VCaP (cell line): ENCODE data around the gene GHRL.

Source experiments
- H3K27ac ChIP-seq: fragments of 450-650 bp; 2 replicates; pipeline ENCODE4 v1.5.1; 2017
- TF ChIP-seq, protein P1 (sequence below): fragments of 450-650 bp; conservative IDR thresholded peaks from 2 replicates; pipeline ENCODE4 v1.5.1; 2017; ENCODE audit warnings: mild to moderate bottlenecking, moderate library complexity

Gene GHRL

DNA sequence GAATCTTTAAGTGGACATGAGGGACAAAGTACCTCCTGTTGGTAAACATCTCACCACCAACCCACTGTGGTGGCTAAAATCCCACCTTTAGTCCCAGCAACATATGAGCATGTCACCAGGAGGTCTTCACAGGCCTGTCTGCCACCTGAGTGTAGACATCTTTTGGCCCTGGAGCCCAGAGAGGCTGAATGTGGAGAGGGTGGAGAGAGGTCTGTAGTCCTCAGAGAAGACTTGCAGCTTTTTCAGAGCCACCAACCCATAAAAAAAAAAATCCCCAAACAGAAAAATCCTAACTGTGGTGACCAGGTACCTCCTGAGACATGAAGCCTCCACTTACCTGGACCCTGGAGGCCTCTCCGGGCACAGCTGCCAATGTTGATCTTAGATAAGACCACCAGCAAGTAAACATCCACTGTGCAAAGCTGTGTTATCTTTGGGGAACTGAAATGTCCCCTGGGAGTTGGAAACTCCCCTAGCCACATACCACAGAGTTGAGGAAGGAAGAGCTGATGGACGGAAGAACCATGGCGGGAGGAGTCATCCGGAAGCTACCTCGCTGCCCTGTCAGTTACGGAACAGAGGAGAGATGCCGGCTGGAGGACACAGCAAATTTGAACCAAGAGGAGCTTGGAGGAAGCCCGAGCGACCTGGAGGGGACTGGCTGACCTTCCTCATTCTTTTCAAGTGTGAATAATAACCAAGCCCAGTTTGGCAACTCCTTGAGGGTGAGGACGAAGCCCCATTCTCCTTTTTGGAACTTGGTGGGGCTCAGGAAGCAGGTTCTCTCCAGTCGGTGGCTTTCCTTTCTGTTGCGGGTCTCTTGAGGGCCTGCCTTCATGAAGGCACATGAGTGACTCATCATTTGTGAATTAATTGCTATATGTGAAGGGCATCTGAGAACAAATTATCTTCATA lies at the start of gene GHRL:
Gene GHRL (minus strand): TSS at position 443 of the 915 bp plus-strand sequence. CDS start 2,767 bp downstream, outside the sequence.
- TF ChIP-seq, protein P1, sequence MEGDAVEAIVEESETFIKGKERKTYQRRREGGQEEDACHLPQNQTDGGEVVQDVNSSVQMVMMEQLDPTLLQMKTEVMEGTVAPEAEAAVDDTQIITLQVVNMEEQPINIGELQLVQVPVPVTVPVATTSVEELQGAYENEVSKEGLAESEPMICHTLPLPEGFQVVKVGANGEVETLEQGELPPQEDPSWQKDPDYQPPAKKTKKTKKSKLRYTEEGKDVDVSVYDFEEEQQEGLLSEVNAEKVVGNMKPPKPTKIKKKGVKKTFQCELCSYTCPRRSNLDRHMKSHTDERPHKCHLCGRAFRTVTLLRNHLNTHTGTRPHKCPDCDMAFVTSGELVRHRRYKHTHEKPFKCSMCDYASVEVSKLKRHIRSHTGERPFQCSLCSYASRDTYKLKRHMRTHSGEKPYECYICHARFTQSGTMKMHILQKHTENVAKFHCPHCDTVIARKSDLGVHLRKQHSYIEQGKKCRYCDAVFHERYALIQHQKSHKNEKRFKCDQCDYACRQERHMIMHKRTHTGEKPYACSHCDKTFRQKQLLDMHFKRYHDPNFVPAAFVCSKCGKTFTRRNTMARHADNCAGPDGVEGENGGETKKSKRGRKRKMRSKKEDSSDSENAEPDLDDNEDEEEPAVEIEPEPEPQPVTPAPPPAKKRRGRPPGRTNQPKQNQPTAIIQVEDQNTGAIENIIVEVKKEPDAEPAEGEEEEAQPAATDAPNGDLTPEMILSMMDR = no peak
- no peak within 1 kb of the TSS for H3K27ac ChIP-seq

GRCh38 chr3:10341901-10342398 lies 49.2 kb upstream of the GHRL start:
- TF ChIP-seq, protein P1 = no peak
- H3K27ac ChIP-seq = no peak overlapping the region

- TF ChIP-seq, protein P1 = no peak
- H3K27ac ChIP-seq = no peak overlapping the region
These were observed 47.7 kb upstream of the GHRL start for GRCh38 chr3:10340476-10340875.

DNA sequence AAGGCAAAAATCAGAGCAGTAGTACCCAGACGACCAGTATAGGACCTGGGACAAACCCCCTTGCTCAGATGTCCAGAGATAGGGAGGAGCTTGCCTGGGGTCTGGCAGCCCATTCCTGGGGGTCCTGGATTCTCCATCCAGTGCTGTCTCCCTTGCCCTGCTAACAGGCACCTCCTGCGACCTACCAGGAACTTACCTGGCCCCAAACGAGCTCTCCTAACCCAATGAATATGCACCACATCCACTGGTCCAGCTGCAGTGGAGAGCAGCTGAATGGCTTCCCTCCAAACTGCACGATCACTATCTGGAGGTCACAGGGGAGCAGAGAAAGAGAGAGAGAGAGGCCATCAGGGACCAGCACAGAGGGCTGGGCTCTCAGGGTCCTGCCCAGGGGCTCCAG lies 47.3 kb upstream of the GHRL start:
- H3K27ac ChIP-seq = no peak overlapping the region
- TF ChIP-seq, protein P1 = no peak

- TF ChIP-seq, protein P1 = no peak
- H3K27ac ChIP-seq = no peak overlapping the region
These were observed 46.7 kb upstream of the GHRL start for GRCh38 chr3:10339376-10339955.

GRCh38 chr3:10338591-10339353 lies 46.0 kb upstream of the GHRL start:
- H3K27ac ChIP-seq = no peak overlapping the region
- TF ChIP-seq, protein P1 = no peak

GRCh38 chr3:10338164-10338470 lies 45.4 kb upstream of the GHRL start:
- TF ChIP-seq, protein P1 = no peak

More at GRCh38 chr3:10338164-10338470, 45.4 kb upstream of the GHRL start:
- H3K27ac ChIP-seq = no peak overlapping the region
